Glomerular visceral epithelial cell (primary cell): ENCODE results near the gene KASH5.
"Not testable (repeated sequence)": the region's sequence is repeated elsewhere in the genome, so short reads cannot be mapped to it uniquely, and the experiment has no call there.

Experiments used
- DNase-seq: peaks from one replicate; pipeline ENCODE4 v3.0.0-alpha.2; 2016; ENCODE audit errors: extremely low spot score

KASH5 gene

GRCh38 chr19:49362048-49362928 lies 25.8 kb upstream of the KASH5 start, which contains the start of gene TEAD2:
Gene TEAD2 (minus strand): TSS chr19:49362416. CDS start chr19:49360075, 2,341 bp downstream.
- peak; percentile 68 for DNase-seq

- DNase-seq = peak; percentile 37
Measured at GRCh38 chr19:49362929-49363267, 25.2 kb upstream of the KASH5 start.

GRCh38 chr19:49363268-49364082 lies 24.6 kb upstream of the KASH5 start, which contains the start of gene DKKL1:
Gene DKKL1 (plus strand): TSS chr19:49363877. CDS start chr19:49363999, 122 bp downstream.
- DNase-seq = peak; percentile 99

- DNase-seq = no peak
Measured at GRCh38 chr19:49364083-49364737, 23.8 kb upstream of the KASH5 start.

GRCh38 chr19:49366110-49366509 lies 21.9 kb upstream of the KASH5 start:
- no peak for DNase-seq

GRCh38 chr19:49368711-49369358 lies 19.2 kb upstream of the KASH5 start:
- no peak for DNase-seq

- DNase-seq = no peak
Measured at GRCh38 chr19:49371184-49371583, 16.9 kb upstream of the KASH5 start.

- DNase-seq = not testable (repeated sequence)
Measured at GRCh38 chr19:49373174-49373573, 14.9 kb upstream of the KASH5 start.

- DNase-seq = no peak
Measured at GRCh38 chr19:49374665-49375434, 13.2 kb upstream of the KASH5 start.

- DNase-seq = no peak
Measured at GRCh38 chr19:49378512-49378911, 9.5 kb upstream of the KASH5 start.

- no peak for DNase-seq
Measured at GRCh38 chr19:49380391-49380790, 7.7 kb upstream of the KASH5 start.

GRCh38 chr19:49382639-49383038 lies 5.4 kb upstream of the KASH5 start:
- no peak for DNase-seq

GRCh38 chr19:49383599-49383998 lies 4.5 kb upstream of the KASH5 start:
- DNase-seq = no peak

GRCh38 chr19:49389406-49389805 lies 1.4 kb downstream of the KASH5 start:
- no peak for DNase-seq

GRCh38 chr19:49390131-49390928 lies 2.3 kb downstream of the KASH5 start:
- no peak for DNase-seq

- DNase-seq = no peak
Measured at GRCh38 chr19:49390929-49391359, 2.9 kb downstream of the KASH5 start.

GRCh38 chr19:49391581-49392399 lies 3.7 kb downstream of the KASH5 start:
- peak; percentile 78 for DNase-seq

- no peak for DNase-seq
Measured at GRCh38 chr19:49393881-49394280, 5.8 kb downstream of the KASH5 start.
